Activated naive CD4-positive, alpha-beta T cell treated with anti-CD3 and anti-CD28 coated beads, Interleukin-2, amount 50 U/mL, for 72 hours (primary cell): Measurements from ENCODE around the gene PGK1. TPM values are rescaled to one million over a fixed set of nuclear protein-coding genes. Genes with fewer than 3 reads are reported as not detected.
"Not testable (repeated sequence)": the region's sequence is repeated elsewhere in the genome, so short reads cannot be mapped to it uniquely, and the experiment has no call there.

Source experiments
- ATAC-seq, 2 donors: fragments of 150-1000 bp; cut with Tn5 transposase; 2 replicates each; pipeline ENCODE4 v1.10.0; 2021; ENCODE audit warnings: mild to moderate bottlenecking in 2 of 2, moderate library complexity in 2 of 2
- DNase-seq, 2 donors: peaks; one replicate each; pipeline ENCODE4 v3.0.0; 2021 to 2022; ENCODE audit warnings: low spot score in 2 of 2
- H3K27ac Mint-ChIP-seq, 2 donors: one replicate each; pipeline ENCODE4 v1.8.0; 2022; ENCODE audit warnings: mild to moderate bottlenecking in 2 of 2, mixed read lengths in 2 of 2
- H3K36me3 Mint-ChIP-seq, 2 donors: one replicate each; pipeline ENCODE4 v1.8.0; 2022; ENCODE audit warnings: mixed read lengths in 2 of 2
- H3K9me3 Mint-ChIP-seq, 2 donors: one replicate each; pipeline ENCODE4 v1.8.0; 2022; ENCODE audit warnings: mixed read lengths in 2 of 2
- total RNA-seq, 2 donors: library from RNA; stranded (reverse); gene quantifications; one replicate each; pipeline ENCODE4 v1.2.3, GENCODE V29; 2022

Gene PGK1
- total RNA-seq, 2 donors from 2014 or later, result 472 to 1,846 TPM

DNA sequence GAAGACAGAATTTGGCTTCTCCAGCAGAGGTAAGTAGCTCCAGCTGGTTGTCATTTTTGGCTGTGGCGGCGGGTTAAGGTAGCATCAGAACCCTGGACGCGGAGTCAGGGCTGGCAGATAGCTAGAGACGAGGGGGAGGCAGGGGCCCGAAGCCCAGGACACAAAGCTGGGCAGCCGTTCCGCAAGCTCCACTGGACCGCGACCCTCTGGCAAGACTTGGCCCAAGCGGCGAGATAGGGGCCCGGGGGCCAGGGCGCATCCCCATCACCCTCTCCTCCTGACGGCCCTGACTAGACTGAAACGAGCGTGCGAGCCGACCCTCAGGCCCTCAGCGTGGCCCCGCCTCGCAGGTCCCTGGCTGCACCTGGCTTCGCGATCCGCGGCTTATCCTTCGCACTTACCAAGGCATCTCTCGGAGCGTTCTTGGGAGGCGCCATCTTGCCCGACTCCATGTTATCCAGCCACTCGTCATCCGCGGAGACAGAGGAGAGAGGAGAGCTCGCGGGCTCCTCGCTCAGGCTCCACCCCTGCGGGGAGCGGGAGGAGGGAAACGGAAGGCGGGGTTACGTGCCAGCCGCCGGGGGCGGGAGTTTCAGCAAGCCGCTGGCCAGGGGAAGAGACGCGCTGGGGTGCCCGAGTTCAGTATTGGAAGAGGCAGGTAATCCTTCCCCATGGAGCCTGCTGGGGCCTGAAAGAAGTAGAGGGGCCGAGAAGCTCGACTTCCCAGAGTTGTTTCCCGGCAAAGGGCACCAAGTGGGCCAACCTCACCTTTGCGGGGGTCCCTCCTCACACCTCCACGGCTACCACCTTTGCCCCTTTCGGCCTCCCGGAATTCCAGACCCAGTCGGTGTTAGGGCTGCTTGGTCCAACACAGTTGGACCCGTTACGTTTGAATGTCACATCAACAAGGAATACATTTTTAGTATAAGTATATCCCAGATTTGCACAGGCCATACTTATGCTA lies 35.4 kb downstream of the PGK1 start, which contains the start of gene TAF9B:
TSS of gene TAF9B (minus strand) at position 491 of the 964 bp plus-strand sequence. CDS start at position 452, 39 bp downstream.
- ATAC-seq, result peak; percentile 87 to 99
- Mint-ChIP-seq H3K9me3 (peaks cover 5 to 6% of the 10 kb centered on the region in 2 donors), H3K27ac (peak within 1 kb of the TSS; percentile 89 to 91), H3K36me3 (no peaks in the 10 kb centered on the region)
- peak; percentile 79 to 85 for DNase-seq

DNA sequence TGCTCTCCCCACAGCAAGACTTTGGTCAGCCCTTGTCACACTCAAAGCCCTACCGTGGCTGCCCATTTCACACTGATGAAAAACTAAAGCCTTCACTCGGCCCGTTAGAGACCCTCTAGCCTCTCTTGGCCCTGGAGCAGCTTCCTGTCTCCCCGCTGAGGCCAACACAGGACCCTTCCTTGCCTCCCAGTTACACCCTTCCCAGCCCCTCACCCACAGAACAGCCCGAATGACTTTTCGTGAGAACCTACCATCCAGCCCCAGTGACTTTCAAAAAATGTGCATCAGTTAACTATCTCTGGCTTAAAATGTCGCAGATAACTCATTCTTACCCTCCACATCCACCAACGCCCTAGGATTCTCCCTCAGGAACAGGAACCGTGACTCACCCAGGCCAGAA lies 36.2 kb downstream of the PGK1 start:
- ATAC-seq (no peak), DNase-seq (no peak)
- H3K27ac Mint-ChIP-seq, result peak overlapping the region; percentile 89 to 91
- peaks cover 5 to 6% of the 10 kb centered on the region in 2 donors for H3K9me3 Mint-ChIP-seq
- H3K36me3 Mint-ChIP-seq, result no peaks in the 10 kb centered on the region

DNA sequence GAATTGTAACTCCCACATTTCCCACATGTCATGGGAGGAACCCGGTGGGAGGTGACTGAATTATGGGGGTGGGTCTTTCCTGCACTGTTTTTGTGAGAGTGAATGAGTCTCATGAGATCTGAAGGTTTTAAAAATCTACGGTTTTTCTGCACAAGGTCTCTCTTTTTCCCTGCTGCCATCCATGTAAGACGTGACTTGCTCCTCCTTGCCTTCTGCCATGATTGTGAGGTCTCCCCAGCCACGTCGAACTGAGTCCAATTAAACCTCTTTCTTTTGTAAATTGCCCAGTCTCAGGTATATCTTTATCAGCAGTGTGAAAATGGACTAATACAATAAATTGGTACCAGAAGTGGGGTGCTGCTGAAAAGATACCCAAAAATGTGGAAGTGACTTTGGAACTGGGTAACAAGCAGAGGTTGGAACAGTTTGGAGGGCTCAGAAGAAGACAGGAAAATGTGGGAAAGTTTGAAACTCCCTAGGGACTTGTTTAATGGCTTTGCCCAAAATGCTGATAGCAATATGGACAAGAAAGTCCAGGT lies 43.0 kb downstream of the PGK1 start:
- not testable (repeated sequence) for DNase-seq, ATAC-seq, H3K9me3 Mint-ChIP-seq
- Mint-ChIP-seq H3K36me3 (peaks cover 11 to 14% of the 10 kb centered on the region in 2 donors), H3K27ac (peak overlapping the region in 1 of 2 donors; percentile 14)

DNA sequence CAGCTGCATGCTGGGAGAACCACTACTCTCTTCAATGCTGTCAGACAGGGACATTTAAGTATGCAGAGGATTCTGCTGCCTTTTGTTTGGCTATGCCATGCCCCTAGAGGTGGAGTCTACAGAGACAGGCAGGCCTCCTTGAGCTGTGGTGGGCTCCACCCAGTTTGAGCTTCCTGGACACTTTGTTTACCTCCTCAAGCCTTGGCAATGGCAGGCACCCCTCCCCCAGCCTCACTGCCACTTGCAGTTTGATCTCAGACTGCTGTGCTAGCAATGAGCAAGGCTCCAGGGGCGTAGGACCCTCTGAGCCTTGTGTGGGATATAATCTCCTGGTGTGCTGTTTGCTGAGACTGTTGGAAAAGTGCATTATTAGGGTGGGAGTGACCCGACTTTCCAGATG lies 53.3 kb downstream of the PGK1 start:
- peaks cover 5 to 11% of the 10 kb centered on the region in 2 donors for H3K9me3 Mint-ChIP-seq
- H3K27ac Mint-ChIP-seq, ATAC-seq, DNase-seq, H3K36me3 Mint-ChIP-seq: not testable (repeated sequence)

DNA sequence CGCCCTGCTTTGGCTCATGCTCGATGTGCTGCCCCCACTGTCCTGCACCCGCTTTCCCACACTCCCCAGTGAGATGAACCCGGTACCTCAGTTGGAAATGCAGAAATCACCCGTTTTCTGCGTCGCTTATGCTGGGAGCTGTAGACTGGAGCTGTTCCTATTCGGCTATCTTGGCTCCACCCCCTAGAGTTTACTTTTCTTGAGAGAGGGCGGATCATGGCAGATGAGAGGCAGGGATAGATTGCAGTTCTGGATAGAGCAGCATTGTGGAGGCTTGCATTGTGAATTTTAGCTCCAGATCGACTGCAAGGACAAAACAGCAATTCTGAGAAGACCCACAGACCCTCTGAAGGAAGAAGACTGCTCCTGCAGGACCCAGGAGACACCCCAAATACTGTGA lies 53.8 kb downstream of the PGK1 start:
- H3K36me3 Mint-ChIP-seq, ATAC-seq, DNase-seq, H3K27ac Mint-ChIP-seq: not testable (repeated sequence)
- H3K9me3 Mint-ChIP-seq, result peaks cover 6 to 11% of the 10 kb centered on the region in 2 donors

DNA sequence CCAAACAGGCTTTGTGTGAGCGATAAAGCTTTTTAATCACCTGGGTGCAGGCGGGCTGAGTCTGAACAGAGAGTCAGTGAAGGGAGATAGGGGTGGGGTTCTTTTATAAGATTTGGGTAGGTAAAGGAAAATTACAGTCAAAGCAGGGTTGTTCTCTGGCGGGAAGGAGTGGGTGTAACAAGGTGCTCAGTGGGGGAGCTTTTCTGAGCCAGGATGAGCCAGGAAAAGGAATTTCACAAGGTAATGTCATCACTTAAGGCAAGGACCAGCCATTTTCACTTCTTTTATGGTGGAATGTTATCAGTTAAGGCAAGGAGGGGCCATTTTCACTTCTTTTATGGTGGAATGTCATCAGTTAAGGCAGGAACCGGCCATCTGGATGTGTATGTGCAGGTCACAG lies 56.7 kb downstream of the PGK1 start:
- not testable (repeated sequence) for H3K36me3 Mint-ChIP-seq, ATAC-seq, DNase-seq
- peak overlapping the region in 1 of 2 donors; percentile 47 for H3K27ac Mint-ChIP-seq
- peaks cover 6 to 11% of the 10 kb centered on the region in 2 donors for H3K9me3 Mint-ChIP-seq

DNA sequence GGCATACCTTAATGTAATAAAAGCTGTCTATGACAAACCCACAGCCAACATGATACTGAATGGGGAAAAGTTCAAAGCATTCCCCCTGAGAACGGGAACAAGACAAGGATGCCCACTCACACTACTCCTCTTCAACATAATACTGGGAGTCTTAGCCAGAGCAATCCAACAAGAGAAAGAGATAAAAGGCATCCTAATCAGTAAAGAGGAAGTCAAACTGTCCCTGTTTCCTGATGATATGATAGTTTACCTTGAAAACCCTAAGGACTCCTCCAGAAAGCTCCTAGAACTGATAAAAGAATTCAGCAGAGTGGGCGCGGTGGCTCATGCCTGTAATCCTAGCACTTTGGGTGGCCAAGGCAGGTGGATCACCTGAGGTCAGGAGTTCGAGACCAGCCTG lies 59.1 kb downstream of the PGK1 start:
- not testable (repeated sequence) for H3K36me3 Mint-ChIP-seq
- peaks cover 6 to 11% of the 10 kb centered on the region in 2 donors for H3K9me3 Mint-ChIP-seq

DNA sequence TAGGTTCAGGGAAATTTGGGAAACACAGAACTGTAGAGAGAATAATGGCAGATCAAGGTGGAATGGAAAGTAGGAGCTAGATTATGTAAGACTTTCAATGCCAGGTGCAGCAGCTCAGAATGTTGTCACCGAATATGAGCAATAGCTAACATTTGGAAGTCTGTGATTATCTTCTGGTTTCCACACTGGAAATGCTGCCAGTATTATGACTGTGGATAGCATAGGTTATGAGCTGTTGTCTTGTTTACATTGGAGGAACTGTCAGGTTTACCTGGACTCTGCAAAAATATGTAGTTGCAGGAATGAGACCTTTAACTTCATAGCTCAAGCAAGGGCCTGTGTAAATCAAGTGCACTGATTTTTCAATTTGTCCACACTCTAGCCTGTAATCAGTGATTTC lies 61.4 kb downstream of the PGK1 start:
- H3K36me3 Mint-ChIP-seq, result peaks cover 0 to 8% of the 10 kb centered on the region in 2 donors
- ATAC-seq, result no peak
- peaks cover 5 to 6% of the 10 kb centered on the region in 2 donors for H3K9me3 Mint-ChIP-seq
- no peak for DNase-seq
- H3K27ac Mint-ChIP-seq, result no peak overlapping the region

More for the DNA sequence above, 59.1 kb downstream of the PGK1 start:
- ATAC-seq, H3K27ac Mint-ChIP-seq, DNase-seq: not testable (repeated sequence)

DNA sequence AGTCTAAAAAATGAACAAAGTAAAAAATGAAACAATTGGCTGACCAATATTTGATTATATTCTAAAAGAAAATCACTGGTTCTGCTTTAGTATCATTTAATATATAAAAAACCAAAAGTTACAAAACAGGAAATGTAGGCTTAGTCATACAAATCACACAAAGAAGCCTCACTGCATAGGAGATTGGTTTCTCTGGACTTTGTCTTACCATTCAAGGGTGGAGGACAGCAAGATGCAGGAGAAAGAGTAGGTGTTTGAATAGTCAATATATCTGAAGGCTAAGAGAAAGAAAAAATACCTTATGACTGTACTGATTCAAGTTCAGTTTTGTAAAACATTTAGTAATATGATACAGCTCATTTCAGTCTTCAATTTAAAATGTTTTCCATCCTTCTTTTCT lies 64.0 kb downstream of the PGK1 start:
- Mint-ChIP-seq H3K9me3 (no peaks in the 10 kb centered on the region), H3K36me3 (no peaks in the 10 kb centered on the region), H3K27ac (no peak overlapping the region)
- DNase-seq, result no peak
- ATAC-seq, result peak; percentile 61 to 99

Other genes with a start within 250 kb of the PGK1 start
- 10 to 100 TPM; 26.5 to 39.5 TPM for gene MAGT1, start 208.8 kb upstream of the PGK1 start, total RNA-seq
- 100 to 1,000 TPM; 269 to 284 TPM for gene COX7B, start 204.8 kb upstream of the PGK1 start, total RNA-seq
- 10 to 100 TPM in 1 of 2 donors, 1 to 10 TPM in 1; 8.1 to 14.7 TPM for gene ATP7A, start 193.6 kb upstream of the PGK1 start, total RNA-seq
- under 1 TPM in 1 of 2 donors, not detected in 1; 0.53 TPM for gene PGAM4, start 134.6 kb upstream of the PGK1 start, total RNA-seq
- 10 to 100 TPM; 16.9 to 32.3 TPM for gene TAF9B, start 35.4 kb downstream of the PGK1 start, total RNA-seq
- gene CYSLTR1, start 223.4 kb downstream of the PGK1 start, total RNA-seq, result 1 to 10 TPM; 3.1 to 7.8 TPM